Measurements from ENCODE around the gene SHB. TPM values are rescaled to one million over a fixed set of nuclear protein-coding genes. Genes with fewer than 3 reads are reported as not detected.
"Not testable (repeated sequence)": the region's sequence is repeated elsewhere in the genome, so short reads cannot be mapped to it uniquely, and the experiment has no call there.

The SHB gene
- total and polyA plus RNA-seq, 2 donors = 10.4 to 17.1 TPM

- DNase-seq (ENCODE audit: extremely low spot score) = no peak
- no peaks in the 10 kb centered on the region for H3K36me3 ChIP-seq (ENCODE audit: insufficient read depth)
- 60% methylated on average over 4 of the region's 4 CpGs for WGBS
- peak overlapping the region; percentile 53 for H3K27ac ChIP-seq (ENCODE audit: low read depth)
- H3K4me1 ChIP-seq (ENCODE audit: insufficient read depth) = no peaks in the 10 kb centered on the region
- no peak overlapping the region for H3K4me3 ChIP-seq (ENCODE audit: low read depth, low read length)
Measured at GRCh38 chr9:38048316-38048969, 20.6 kb downstream of the SHB start.

- no peak for DNase-seq (ENCODE audit: extremely low spot score)
- Histone ChIP-seq H3K36me3 (ENCODE audit: insufficient read depth) (no peaks in the 10 kb centered on the region), H3K4me1 (ENCODE audit: insufficient read depth) (no peaks in the 10 kb centered on the region), H3K4me3 (ENCODE audit: low read depth, low read length) (no peak overlapping the region), H3K27ac (ENCODE audit: low read depth) (peak overlapping the region; percentile 64)
- 31% methylated on average over 15 of the region's 15 CpGs for WGBS
Measured at GRCh38 chr9:38047301-38048251, 21.5 kb downstream of the SHB start.

- 62% methylated on average over 8 of the region's 8 CpGs for WGBS
- Histone ChIP-seq H3K4me3 (ENCODE audit: low read depth, low read length) (no peak overlapping the region), H3K36me3 (ENCODE audit: insufficient read depth) (no peaks in the 10 kb centered on the region), H3K4me1 (ENCODE audit: insufficient read depth) (no peaks in the 10 kb centered on the region), H3K27ac (ENCODE audit: low read depth) (no peak overlapping the region)
- DNase-seq (ENCODE audit: extremely low spot score) = no peak
Measured at GRCh38 chr9:38046661-38047300, 22.2 kb downstream of the SHB start.

- WGBS = 88% methylated on average over 10 of the region's 10 CpGs
- not testable (repeated sequence) for H3K27ac ChIP-seq (ENCODE audit: low read depth); H3K4me1 ChIP-seq (ENCODE audit: insufficient read depth); H3K4me3 ChIP-seq (ENCODE audit: low read depth, low read length); DNase-seq (ENCODE audit: extremely low spot score); H3K36me3 ChIP-seq (ENCODE audit: insufficient read depth)
Measured at GRCh38 chr9:38045939-38046338, 23.1 kb downstream of the SHB start.

- Histone ChIP-seq H3K27ac (ENCODE audit: low read depth) (no peak overlapping the region), H3K36me3 (ENCODE audit: insufficient read depth) (no peaks in the 10 kb centered on the region), H3K4me1 (ENCODE audit: insufficient read depth) (no peaks in the 10 kb centered on the region), H3K4me3 (ENCODE audit: low read depth, low read length) (no peak overlapping the region)
- DNase-seq (ENCODE audit: extremely low spot score) = no peak
- WGBS = 88% methylated on average over 2 of the region's 2 CpGs
Measured at GRCh38 chr9:38044706-38045105, 24.3 kb downstream of the SHB start.

GRCh38 chr9:38043931-38044623, 24.9 kb downstream of the SHB start:
- Histone ChIP-seq H3K27ac (ENCODE audit: low read depth) (no peak overlapping the region), H3K36me3 (ENCODE audit: insufficient read depth) (no peaks in the 10 kb centered on the region), H3K4me1 (ENCODE audit: insufficient read depth) (no peaks in the 10 kb centered on the region), H3K4me3 (ENCODE audit: low read depth, low read length) (no peak overlapping the region)
- WGBS = 52% methylated on average over 9 of the region's 9 CpGs
- no peak for DNase-seq (ENCODE audit: extremely low spot score)

GRCh38 chr9:38042626-38043357, 26.2 kb downstream of the SHB start:
- no peak overlapping the region for H3K4me3 ChIP-seq (ENCODE audit: low read depth, low read length)
- WGBS = 63% methylated on average over 8 of the region's 8 CpGs
- no peak overlapping the region for H3K27ac ChIP-seq (ENCODE audit: low read depth)
- H3K4me1 ChIP-seq (ENCODE audit: insufficient read depth) = no peaks in the 10 kb centered on the region
- DNase-seq (ENCODE audit: extremely low spot score) = no peak
- no peaks in the 10 kb centered on the region for H3K36me3 ChIP-seq (ENCODE audit: insufficient read depth)

- no peak overlapping the region for H3K27ac ChIP-seq (ENCODE audit: low read depth)
- no peak for DNase-seq (ENCODE audit: extremely low spot score)
Measured at GRCh38 chr9:38041564-38042243, 27.3 kb downstream of the SHB start.

GRCh38 chr9:38039907-38040682, 28.9 kb downstream of the SHB start:
- no peaks in the 10 kb centered on the region for H3K4me1 ChIP-seq (ENCODE audit: insufficient read depth)
- no peak overlapping the region for H3K4me3 ChIP-seq (ENCODE audit: low read depth, low read length)
- no peak overlapping the region for H3K27ac ChIP-seq (ENCODE audit: low read depth)
- H3K36me3 ChIP-seq (ENCODE audit: insufficient read depth) = no peaks in the 10 kb centered on the region
- WGBS = 86% methylated on average over 21 of the region's 21 CpGs
- no peak for DNase-seq (ENCODE audit: extremely low spot score)

More at GRCh38 chr9:38041564-38042243, 27.3 kb downstream of the SHB start:
- H3K4me1 ChIP-seq (ENCODE audit: insufficient read depth) = no peaks in the 10 kb centered on the region
- no peak overlapping the region for H3K4me3 ChIP-seq (ENCODE audit: low read depth, low read length)
- 82% methylated on average over 21 of the region's 21 CpGs for WGBS
- no peaks in the 10 kb centered on the region for H3K36me3 ChIP-seq (ENCODE audit: insufficient read depth)

GRCh38 chr9:38039090-38039906, 29.7 kb downstream of the SHB start:
- no peak for DNase-seq (ENCODE audit: extremely low spot score)
- WGBS = 54% methylated on average over 16 of the region's 16 CpGs
- no peak overlapping the region for H3K4me3 ChIP-seq (ENCODE audit: low read depth, low read length)
- H3K27ac ChIP-seq (ENCODE audit: low read depth) = no peak overlapping the region
- no peaks in the 10 kb centered on the region for H3K4me1 ChIP-seq (ENCODE audit: insufficient read depth)
- no peaks in the 10 kb centered on the region for H3K36me3 ChIP-seq (ENCODE audit: insufficient read depth)

- WGBS = 43% methylated on average over 15 of the region's 15 CpGs
- peak overlapping the region; percentile 4 for H3K27ac ChIP-seq (ENCODE audit: low read depth)
- DNase-seq (ENCODE audit: extremely low spot score) = no peak
- H3K4me3 ChIP-seq (ENCODE audit: low read depth, low read length) = no peak overlapping the region
- no peaks in the 10 kb centered on the region for H3K36me3 ChIP-seq (ENCODE audit: insufficient read depth)
- H3K4me1 ChIP-seq (ENCODE audit: insufficient read depth) = no peaks in the 10 kb centered on the region
Measured at GRCh38 chr9:38038307-38039089, 30.5 kb downstream of the SHB start.

Measured in urinary bladder (tissue), 4 donors.